HEK293 (cell line): ENCODE measurements around the gene ARHGAP26.

Experiments
- HOXA7 ChIP-seq: sonication (generic); formaldehyde crosslinking; IDR thresholded peaks from 2 replicates; pipeline ENCODE4 v1.8.1; 2022; ENCODE audit warnings: missing genetic modification reagents, borderline replicate concordance
- ZNF624 ChIP-seq: fragments of 450-650 bp; formaldehyde crosslinking; IDR thresholded peaks from 2 replicates; pipeline ENCODE4 v1.5.1; 2017; ENCODE audit warnings: missing biosample characterization, missing genetic modification characterization
- TF ChIP-seq, protein P1 (sequence below): fragments of 450-650 bp; formaldehyde crosslinking; IDR thresholded peaks from 2 replicates; pipeline ENCODE4 v1.5.1; 2016; ENCODE audit warnings: missing biosample characterization, missing genetic modification characterization

DNA sequence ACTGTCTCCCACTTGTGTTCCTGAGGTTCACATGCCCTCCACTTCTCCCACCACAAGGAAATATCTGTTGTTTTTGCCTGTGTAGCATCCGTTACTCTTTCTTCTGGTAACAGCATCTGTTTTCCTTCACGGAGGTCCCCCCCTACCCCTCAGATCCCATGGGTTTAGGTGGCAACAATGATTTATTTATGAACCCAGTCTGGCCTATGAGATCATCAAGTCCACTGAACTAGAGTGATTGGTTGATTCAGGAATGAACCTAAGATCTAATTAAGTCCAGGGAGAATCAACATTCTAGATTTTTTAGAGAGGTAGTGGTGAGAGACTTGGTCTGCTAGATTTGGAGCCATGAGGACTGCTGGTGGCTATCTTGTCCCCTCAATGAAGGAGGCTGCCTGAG, 466.5 kb downstream of the ARHGAP26 start:
- TF ChIP-seq ZNF624 (no peak), HOXA7 (CRISPR knock-in tag) (no peak)
- TF ChIP-seq, protein P1, sequence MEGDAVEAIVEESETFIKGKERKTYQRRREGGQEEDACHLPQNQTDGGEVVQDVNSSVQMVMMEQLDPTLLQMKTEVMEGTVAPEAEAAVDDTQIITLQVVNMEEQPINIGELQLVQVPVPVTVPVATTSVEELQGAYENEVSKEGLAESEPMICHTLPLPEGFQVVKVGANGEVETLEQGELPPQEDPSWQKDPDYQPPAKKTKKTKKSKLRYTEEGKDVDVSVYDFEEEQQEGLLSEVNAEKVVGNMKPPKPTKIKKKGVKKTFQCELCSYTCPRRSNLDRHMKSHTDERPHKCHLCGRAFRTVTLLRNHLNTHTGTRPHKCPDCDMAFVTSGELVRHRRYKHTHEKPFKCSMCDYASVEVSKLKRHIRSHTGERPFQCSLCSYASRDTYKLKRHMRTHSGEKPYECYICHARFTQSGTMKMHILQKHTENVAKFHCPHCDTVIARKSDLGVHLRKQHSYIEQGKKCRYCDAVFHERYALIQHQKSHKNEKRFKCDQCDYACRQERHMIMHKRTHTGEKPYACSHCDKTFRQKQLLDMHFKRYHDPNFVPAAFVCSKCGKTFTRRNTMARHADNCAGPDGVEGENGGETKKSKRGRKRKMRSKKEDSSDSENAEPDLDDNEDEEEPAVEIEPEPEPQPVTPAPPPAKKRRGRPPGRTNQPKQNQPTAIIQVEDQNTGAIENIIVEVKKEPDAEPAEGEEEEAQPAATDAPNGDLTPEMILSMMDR (tag by site-specific recombination), result no peak
